MM.1S (cell line): ENCODE results near the gene BAIAP3.

ENCODE experiments used
- EZH2 ChIP-seq: fragments of 300-600 bp; sonication (generic); optimal IDR thresholded peaks from 2 replicates; pipeline ENCODE3; 2017; ENCODE audit warnings: low read depth, mild to moderate bottlenecking, antibody characterized with exemption, low read length, mixed read lengths
- EZH2phosphoT487 ChIP-seq: fragments of 300-600 bp; sonication (generic); IDR thresholded peaks from 2 replicates; pipeline ENCODE4 v1.6.1; 2018; ENCODE audit warnings: antibody characterized with exemption, low read length
- TF ChIP-seq, protein P1 (sequence below): fragments of 300-600 bp; sonication (generic); IDR thresholded peaks from 2 replicates; pipeline ENCODE4 v1.5.1; 2016; ENCODE audit warnings: antibody characterized with exemption, low read length, mixed read lengths

DNA sequence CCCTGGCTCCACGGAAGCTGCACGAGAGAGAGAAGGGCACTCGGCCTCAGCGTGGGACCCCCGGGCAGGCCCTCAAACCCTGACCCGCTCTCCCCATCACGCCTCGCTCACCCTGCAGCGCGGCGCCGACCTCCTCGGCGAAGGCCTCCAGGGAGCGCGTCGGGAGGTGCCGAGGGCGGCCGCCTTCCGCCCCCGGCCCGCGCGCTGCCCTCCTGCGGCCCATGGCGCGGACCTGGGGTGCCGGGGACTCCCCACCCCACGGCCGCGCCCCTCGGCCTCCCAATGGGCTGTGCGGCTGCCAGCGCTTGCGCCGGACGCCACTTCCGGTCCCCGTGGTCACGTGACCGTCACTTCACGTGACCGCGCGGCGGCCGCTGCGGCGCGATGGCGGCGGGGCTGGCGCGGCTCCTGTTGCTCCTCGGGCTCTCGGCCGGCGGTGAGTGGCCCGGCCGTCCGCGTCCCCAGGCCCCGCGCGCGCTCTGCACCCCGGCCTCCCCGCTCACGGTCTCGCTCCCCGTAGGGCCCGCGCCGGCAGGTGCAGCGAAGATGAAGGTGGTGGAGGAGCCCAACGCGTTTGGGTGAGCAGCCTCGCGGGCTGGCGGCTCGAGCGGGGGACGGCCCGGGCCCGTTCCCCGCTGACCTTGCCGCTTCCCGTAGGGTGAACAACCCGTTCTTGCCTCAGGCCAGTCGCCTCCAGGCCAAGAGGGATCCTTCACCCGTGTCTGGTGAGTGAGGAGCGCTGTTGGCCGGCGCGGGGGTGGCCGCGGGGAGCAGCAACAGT, 18.3 kb downstream of the BAIAP3 start, which contains the start of the genes GNPTG and TSR3:
- TF ChIP-seq, protein P1, sequence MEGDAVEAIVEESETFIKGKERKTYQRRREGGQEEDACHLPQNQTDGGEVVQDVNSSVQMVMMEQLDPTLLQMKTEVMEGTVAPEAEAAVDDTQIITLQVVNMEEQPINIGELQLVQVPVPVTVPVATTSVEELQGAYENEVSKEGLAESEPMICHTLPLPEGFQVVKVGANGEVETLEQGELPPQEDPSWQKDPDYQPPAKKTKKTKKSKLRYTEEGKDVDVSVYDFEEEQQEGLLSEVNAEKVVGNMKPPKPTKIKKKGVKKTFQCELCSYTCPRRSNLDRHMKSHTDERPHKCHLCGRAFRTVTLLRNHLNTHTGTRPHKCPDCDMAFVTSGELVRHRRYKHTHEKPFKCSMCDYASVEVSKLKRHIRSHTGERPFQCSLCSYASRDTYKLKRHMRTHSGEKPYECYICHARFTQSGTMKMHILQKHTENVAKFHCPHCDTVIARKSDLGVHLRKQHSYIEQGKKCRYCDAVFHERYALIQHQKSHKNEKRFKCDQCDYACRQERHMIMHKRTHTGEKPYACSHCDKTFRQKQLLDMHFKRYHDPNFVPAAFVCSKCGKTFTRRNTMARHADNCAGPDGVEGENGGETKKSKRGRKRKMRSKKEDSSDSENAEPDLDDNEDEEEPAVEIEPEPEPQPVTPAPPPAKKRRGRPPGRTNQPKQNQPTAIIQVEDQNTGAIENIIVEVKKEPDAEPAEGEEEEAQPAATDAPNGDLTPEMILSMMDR, result no peak
- no peak for TF ChIP-seq EZH2phosphoT487
- TF ChIP-seq EZH2, result no peak
